PC-9 (cell line): ENCODE measurements around the gene PROSER3. TPM values are rescaled to one million over a fixed set of nuclear protein-coding genes. Genes with fewer than 3 reads are reported as not detected.

Source experiments
- BruUV-seq: library from RNA; stranded (reverse); fragments of 400-500 nt; replicated peaks from 2 replicates; lab custom pipeline; 2021; lab: Mats Ljungman, UMichigan
- CTCF ChIA-PET: fragments of 300-600 bp; sonication (Branson Sonifier 250); formaldehyde crosslinking; loops from one replicate; lab custom pipeline; 2022; ENCODE audit warnings: antibody characterized with exemption; lab: Charles Lee
- POLR2A ChIA-PET: fragments of 300-600 bp; sonication (Branson Sonifier 250); formaldehyde crosslinking; loops from one replicate; lab custom pipeline; 2022; ENCODE audit warnings: antibody characterized with exemption; ENCODE audit not compliant: unreplicated experiment; lab: Charles Lee
- DNase-seq, 2 experiments: peaks; one replicate each; pipeline versions ENCODE4 v3.0.0 to v3.0.0-alpha.2; 2015 to 2022; ENCODE audit warnings: mixed read lengths in 1 of 2
- H2AFZ ChIP-seq: fragments of 200-600 bp; sonication (generic); 2 replicates; pipeline ENCODE4 v1.8.1; 2017; ENCODE audit warnings: antibody characterized with exemption
- H3F3A ChIP-seq: fragments of 200-600 bp; sonication (generic); 2 replicates; pipeline ENCODE4 v1.8.1; 2017; ENCODE audit warnings: antibody characterized with exemption, mild to moderate bottlenecking, low read depth; ENCODE audit not compliant: insufficient read depth
- H3K27ac ChIP-seq: fragments of 200-600 bp; sonication (generic); 2 replicates; pipeline ENCODE4 v1.6.1; 2016; ENCODE audit warnings: mixed run types
- H3K27me3 ChIP-seq: fragments of 200-600 bp; sonication (generic); 2 replicates; pipeline ENCODE4 v1.6.1; 2016; ENCODE audit warnings: low read depth, mixed run types; ENCODE audit not compliant: insufficient read depth
- H3K36me3 ChIP-seq: fragments of 200-600 bp; sonication (generic); 2 replicates; pipeline ENCODE4 v1.6.1; 2016; ENCODE audit warnings: low read depth, mixed run types
- H3K4me1 ChIP-seq: fragments of 200-600 bp; sonication (generic); replicated peaks from 2 replicates; pipeline ENCODE4 v1.6.1; 2016; ENCODE audit warnings: mixed run types; ENCODE audit not compliant: insufficient read depth
- H3K4me2 ChIP-seq: fragments of 200-600 bp; sonication (generic); 2 replicates; pipeline ENCODE4 v1.6.1; 2017; ENCODE audit warnings: mixed run types
- H3K4me3 ChIP-seq: fragments of 200-600 bp; sonication (generic); 2 replicates; pipeline ENCODE4 v1.6.1; 2016; ENCODE audit warnings: mixed run types
- H3K79me2 ChIP-seq: fragments of 200-600 bp; sonication (generic); 2 replicates; pipeline ENCODE4 v1.6.1; 2017; ENCODE audit warnings: low read depth, mixed run types
- H3K9me2 ChIP-seq: fragments of 200-600 bp; sonication (generic); 2 replicates; pipeline ENCODE4 v1.8.1; 2017; ENCODE audit warnings: mild to moderate bottlenecking; ENCODE audit not compliant: insufficient read depth
- H3K9me3 ChIP-seq: fragments of 200-600 bp; sonication (generic); 2 replicates; pipeline ENCODE4 v1.8.1; 2016; ENCODE audit warnings: low read depth; ENCODE audit not compliant: insufficient read depth
- H4K20me1 ChIP-seq: fragments of 200-600 bp; sonication (generic); 2 replicates; pipeline ENCODE4 v1.8.1; 2017; ENCODE audit not compliant: insufficient read depth
- CTCF ChIP-seq: fragments of 200-600 bp; sonication (generic); conservative IDR thresholded peaks from 2 replicates; pipeline ENCODE4 v1.6.1; 2017; ENCODE audit warnings: mixed run types, antibody characterized with exemption, mild to moderate bottlenecking, moderate library complexity
- EZH2 ChIP-seq: fragments of 200-600 bp; sonication (generic); IDR thresholded peaks from 2 replicates; pipeline ENCODE4 v1.8.0; 2017; ENCODE audit warnings: antibody characterized with exemption, low read depth
- intact Hi-C: fragments of 100-400 bp; cut with micrococcal nuclease; formaldehyde crosslinking; loops from one replicate; pipeline ENCODE4 v1.10.0; 2022; ENCODE audit not compliant: unreplicated experiment
- total RNA-seq: library from RNA; stranded (reverse); gene quantifications from 2 replicates; pipeline ENCODE4 v1.2.3, GENCODE V29; 2021

PROSER3 gene
- total RNA-seq, 1 experiment from 2014 or later = 52.2 TPM

DNA sequence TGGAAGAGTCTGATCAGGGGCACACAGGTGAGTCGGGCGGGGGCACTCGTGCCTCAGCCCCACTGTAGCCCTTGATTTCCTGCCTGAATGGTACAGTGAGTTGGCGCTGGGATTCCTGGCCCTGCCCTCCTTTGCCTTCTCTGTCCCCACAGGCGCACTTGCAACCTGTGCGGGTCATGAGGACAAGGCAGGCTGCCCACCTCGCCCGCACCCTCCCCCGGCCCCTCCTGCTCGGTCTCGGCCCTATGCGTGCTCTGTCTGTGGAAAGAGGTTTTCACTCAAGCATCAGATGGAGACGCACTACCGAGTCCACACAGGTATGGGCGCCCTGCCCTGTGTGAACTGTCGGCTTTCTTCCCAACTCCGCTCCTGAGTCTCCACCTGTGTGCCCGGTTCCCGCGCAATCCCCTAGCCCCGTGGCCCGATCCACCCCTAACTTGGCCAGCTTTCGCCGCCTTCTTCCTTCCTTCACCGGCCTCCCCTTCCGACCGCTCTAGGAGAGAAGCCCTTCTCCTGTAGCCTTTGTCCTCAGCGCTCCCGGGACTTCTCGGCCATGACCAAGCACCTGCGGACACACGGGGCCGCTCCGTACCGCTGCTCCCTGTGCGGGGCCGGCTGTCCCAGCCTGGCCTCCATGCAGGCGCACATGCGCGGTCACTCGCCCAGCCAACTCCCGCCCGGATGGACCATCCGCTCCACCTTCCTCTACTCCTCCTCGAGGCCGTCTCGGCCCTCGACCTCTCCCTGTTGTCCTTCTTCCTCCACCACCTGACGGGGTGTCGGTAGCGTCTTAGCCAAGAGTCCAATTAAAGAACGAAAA is 41.8 kb upstream of the PROSER3 start:
- BruUV-seq = no TSS peak
- POLR2A ChIA-PET = interaction anchor here (0.7 kb wide), 1 partner anchor 689 kb away, joined by 4 read pairs; no protein-coding TSS in a partner anchor
- TF ChIP-seq CTCF = no peak
- no peak for TF ChIP-seq EZH2

GRCh38 chr19:35716801-35717664 is 40.9 kb upstream of the PROSER3 start:
- peaks cover 34% of the 10 kb centered on the region for H3K79me2 ChIP-seq
- H3K27ac ChIP-seq = peak overlapping the region; percentile 45
- no peaks in the 10 kb centered on the region for H3K9me2 ChIP-seq
- H2AFZ ChIP-seq = peak overlapping the region; percentile 99
- no peaks in the 10 kb centered on the region for H3K9me3 ChIP-seq
- intact Hi-C loops = loop anchor here (1.0 to 5.0 kb wide), 14 partner anchors 24 to 744 kb away; partner anchors contain the start of genes COX6B1, LIN37, PSENEN and U2AF1L4
- TF ChIP-seq CTCF (peak; percentile 91), EZH2 (no peak)
- H3K4me3 ChIP-seq = peak overlapping the region; percentile 85
- POLR2A ChIA-PET = no interaction called here
- H4K20me1 ChIP-seq = peaks cover 14% of the 10 kb centered on the region
- BruUV-seq = TSS peak; percentile 52
- peak; percentile 83 to 89 for DNase-seq
- H3K4me1 ChIP-seq = peaks cover 20% of the 10 kb centered on the region
- CTCF ChIA-PET = interaction anchor here (0.5 kb wide), 1 partner anchor 181 kb away, joined by 4 read pairs; no protein-coding TSS in a partner anchor
- H3K27me3 ChIP-seq = no peaks in the 10 kb centered on the region
- H3K36me3 ChIP-seq = no peaks in the 10 kb centered on the region
- peak overlapping the region; percentile 99 for H3K4me2 ChIP-seq
- peaks cover 6% of the 10 kb centered on the region; the same call in 1 of the 2 replicates for H3F3A ChIP-seq

More for the DNA sequence above, 41.8 kb upstream of the PROSER3 start:
- peak overlapping the region; percentile 85 for H3K4me3 ChIP-seq
- CTCF ChIA-PET = interaction anchor here (0.6 kb wide), 1 partner anchor 22 kb away, joined by 3 read pairs; no protein-coding TSS in a partner anchor
- H3K9me2 ChIP-seq = no peaks in the 10 kb centered on the region
- H3K79me2 ChIP-seq = peaks cover 34% of the 10 kb centered on the region
- DNase-seq = peak in 1 of 2 experiments; percentile 42
- peaks cover 6% of the 10 kb centered on the region; the same call in 1 of the 2 replicates for H3F3A ChIP-seq
- H3K27me3 ChIP-seq = no peaks in the 10 kb centered on the region
- intact Hi-C loops = loop anchor here (1.0 to 5.0 kb wide), 7 partner anchors 29 to 743 kb away; partner anchors contain the start of genes PSENEN and U2AF1L4
- peak overlapping the region; percentile 45 for H3K27ac ChIP-seq
- no peaks in the 10 kb centered on the region for H3K36me3 ChIP-seq
- H3K9me3 ChIP-seq = no peaks in the 10 kb centered on the region
- H3K4me1 ChIP-seq = peaks cover 20% of the 10 kb centered on the region
- H4K20me1 ChIP-seq = peaks cover 14% of the 10 kb centered on the region
- H3K4me2 ChIP-seq = peak overlapping the region; percentile 99
- H2AFZ ChIP-seq = peak overlapping the region; percentile 99
